Measurements from ENCODE around the gene CETN1.

- TF ChIP-seq CTCF (IDR thresholded peaks at IDR 0.05), result no peak
- TF ChIP-seq POLR2AphosphoS5 (IDR thresholded peaks at IDR 0.05), result no peak
- no peak for TF ChIP-seq POLR2A (IDR thresholded peaks at IDR 0.05)
These were observed 18.0 kb downstream of the CETN1 start for GRCh38 chr18:598124-598589.
